IPS-15b (cell line): Measurements from ENCODE around the gene CTAGE1.

Experiments used
- H3K27me3 ChIP-seq: one replicate; pipeline ENCODE4 v1.6.1; 2013; ENCODE audit warnings: low read length; ENCODE audit not compliant: control insufficient read depth, insufficient read depth
- H3K36me3 ChIP-seq: one replicate; pipeline ENCODE4 v1.6.1; 2013; ENCODE audit warnings: low read length; ENCODE audit not compliant: control insufficient read depth, insufficient read depth
- H3K4me1 ChIP-seq: one replicate; pipeline ENCODE4 v1.6.1; 2013; ENCODE audit warnings: mild to moderate bottlenecking, low read length; ENCODE audit not compliant: control insufficient read depth, insufficient read depth
- H3K4me3 ChIP-seq: one replicate; pipeline ENCODE4 v1.5.1; 2013; ENCODE audit warnings: low read depth, low read length
- H3K9ac ChIP-seq: one replicate; pipeline ENCODE4 v1.6.1; 2013; ENCODE audit warnings: low read depth, mild to moderate bottlenecking, low read length
- H3K9me3 ChIP-seq: one replicate; pipeline ENCODE4 v1.6.1; 2013; ENCODE audit warnings: mild to moderate bottlenecking, low read length; ENCODE audit not compliant: control insufficient read depth, insufficient read depth

The CTAGE1 gene

GRCh38 chr18:22417496-22418188 lies at the start of gene CTAGE1:
Gene CTAGE1, minus strand, starts transcription at chr18:22417915. Its CDS starts 104 bp downstream, at chr18:22417811.
- H3K27me3 ChIP-seq: peaks cover 6% of the 10 kb centered on the region
- no peak within 1 kb of the TSS for H3K4me3 ChIP-seq
- H3K4me1 ChIP-seq: no peaks in the 10 kb centered on the region

GRCh38 chr18:22466608-22467395 lies 49.1 kb upstream of the CTAGE1 start:
- no peaks in the 10 kb centered on the region for H3K9me3 ChIP-seq
- peaks cover 8% of the 10 kb centered on the region for H3K4me1 ChIP-seq
- H3K9ac ChIP-seq: no peak overlapping the region

More at GRCh38 chr18:22417496-22418188, at the start of gene CTAGE1:
- Histone ChIP-seq H3K9me3 (no peaks in the 10 kb centered on the region), H3K36me3 (no peaks in the 10 kb centered on the region), H3K9ac (no peak within 1 kb of the TSS)

GRCh38 chr18:22465859-22466457 lies 48.2 kb upstream of the CTAGE1 start:
- no peaks in the 10 kb centered on the region for H3K36me3 ChIP-seq
- peaks cover 8% of the 10 kb centered on the region for H3K4me1 ChIP-seq
- H3K9ac ChIP-seq: no peak overlapping the region
- no peaks in the 10 kb centered on the region for H3K9me3 ChIP-seq
- no peak overlapping the region for H3K4me3 ChIP-seq
- H3K27me3 ChIP-seq: no peaks in the 10 kb centered on the region

More at GRCh38 chr18:22466608-22467395, 49.1 kb upstream of the CTAGE1 start:
- Histone ChIP-seq H3K36me3 (no peaks in the 10 kb centered on the region), H3K4me3 (no peak overlapping the region), H3K27me3 (no peaks in the 10 kb centered on the region)

GRCh38 chr18:22463076-22463475 lies 45.4 kb upstream of the CTAGE1 start:
- no peak overlapping the region for H3K4me3 ChIP-seq
- no peaks in the 10 kb centered on the region for H3K27me3 ChIP-seq
- H3K9me3 ChIP-seq: no peaks in the 10 kb centered on the region
- no peaks in the 10 kb centered on the region for H3K36me3 ChIP-seq
- H3K9ac ChIP-seq: no peak overlapping the region
- H3K4me1 ChIP-seq: no peaks in the 10 kb centered on the region

GRCh38 chr18:22459491-22459890 lies 41.8 kb upstream of the CTAGE1 start:
- Histone ChIP-seq H3K27me3 (no peaks in the 10 kb centered on the region), H3K36me3 (no peaks in the 10 kb centered on the region), H3K4me3 (no peak overlapping the region)

GRCh38 chr18:22457524-22457923 lies 39.8 kb upstream of the CTAGE1 start:
- Histone ChIP-seq H3K9ac (no peak overlapping the region), H3K36me3 (no peaks in the 10 kb centered on the region), H3K4me3 (no peak overlapping the region), H3K27me3 (no peaks in the 10 kb centered on the region), H3K4me1 (peaks cover 7% of the 10 kb centered on the region), H3K9me3 (no peaks in the 10 kb centered on the region)

More at GRCh38 chr18:22459491-22459890, 41.8 kb upstream of the CTAGE1 start:
- Histone ChIP-seq H3K4me1 (peaks cover 7% of the 10 kb centered on the region), H3K9me3 (no peaks in the 10 kb centered on the region), H3K9ac (no peak overlapping the region)

- Histone ChIP-seq H3K9me3 (no peaks in the 10 kb centered on the region), H3K36me3 (no peaks in the 10 kb centered on the region), H3K4me1 (peaks cover 7% of the 10 kb centered on the region), H3K4me3 (no peak overlapping the region), H3K27me3 (no peaks in the 10 kb centered on the region), H3K9ac (no peak overlapping the region)
Measured at GRCh38 chr18:22456547-22456946, 38.8 kb upstream of the CTAGE1 start.

GRCh38 chr18:22456116-22456480 lies 38.4 kb upstream of the CTAGE1 start:
- Histone ChIP-seq H3K9me3 (no peaks in the 10 kb centered on the region), H3K27me3 (no peaks in the 10 kb centered on the region), H3K4me3 (no peak overlapping the region), H3K4me1 (peaks cover 7% of the 10 kb centered on the region), H3K36me3 (no peaks in the 10 kb centered on the region), H3K9ac (no peak overlapping the region)

- H3K9me3 ChIP-seq: no peaks in the 10 kb centered on the region
- no peaks in the 10 kb centered on the region for H3K36me3 ChIP-seq
- H3K4me1 ChIP-seq: peaks cover 7% of the 10 kb centered on the region
- no peaks in the 10 kb centered on the region for H3K27me3 ChIP-seq
- H3K9ac ChIP-seq: no peak overlapping the region
- no peak overlapping the region for H3K4me3 ChIP-seq
Measured at GRCh38 chr18:22455425-22456115, 37.9 kb upstream of the CTAGE1 start.

GRCh38 chr18:22453315-22453714 lies 35.6 kb upstream of the CTAGE1 start:
- Histone ChIP-seq H3K36me3 (no peaks in the 10 kb centered on the region), H3K4me1 (peaks cover 7% of the 10 kb centered on the region), H3K9ac (no peak overlapping the region), H3K27me3 (no peaks in the 10 kb centered on the region), H3K4me3 (no peak overlapping the region), H3K9me3 (no peaks in the 10 kb centered on the region)

- H3K9me3 ChIP-seq: no peaks in the 10 kb centered on the region
- peak overlapping the region; percentile 33 for H3K4me3 ChIP-seq
Measured at GRCh38 chr18:22452226-22452668, 34.5 kb upstream of the CTAGE1 start.

More at GRCh38 chr18:22452226-22452668, 34.5 kb upstream of the CTAGE1 start:
- Histone ChIP-seq H3K4me1 (peaks cover 7% of the 10 kb centered on the region), H3K9ac (no peak overlapping the region), H3K27me3 (no peaks in the 10 kb centered on the region), H3K36me3 (no peaks in the 10 kb centered on the region)
